PC-9 (cell line): Measurements from ENCODE around the gene CDK11B. TPM values are rescaled to one million over a fixed set of nuclear protein-coding genes. Genes with fewer than 3 reads are reported as not detected.

Source experiments
- BruUV-seq: library from RNA; stranded (reverse); fragments of 400-500 nt; replicated peaks from 2 replicates; lab custom pipeline; 2021; lab: Mats Ljungman, UMichigan
- CTCF ChIA-PET: fragments of 300-600 bp; sonication (Branson Sonifier 250); formaldehyde crosslinking; loops from one replicate; lab custom pipeline; 2022; ENCODE audit warnings: antibody characterized with exemption; lab: Charles Lee
- POLR2A ChIA-PET: fragments of 300-600 bp; sonication (Branson Sonifier 250); formaldehyde crosslinking; loops from one replicate; lab custom pipeline; 2022; ENCODE audit warnings: antibody characterized with exemption; ENCODE audit not compliant: unreplicated experiment; lab: Charles Lee
- DNase-seq, 2 experiments: peaks; one replicate each; pipeline versions ENCODE4 v3.0.0 to v3.0.0-alpha.2; 2015 to 2022; ENCODE audit warnings: mixed read lengths in 1 of 2
- H2AFZ ChIP-seq: fragments of 200-600 bp; sonication (generic); 2 replicates; pipeline ENCODE4 v1.8.1; 2017; ENCODE audit warnings: antibody characterized with exemption
- H3F3A ChIP-seq: fragments of 200-600 bp; sonication (generic); 2 replicates; pipeline ENCODE4 v1.8.1; 2017; ENCODE audit warnings: antibody characterized with exemption, mild to moderate bottlenecking, low read depth; ENCODE audit not compliant: insufficient read depth
- H3K27ac ChIP-seq: fragments of 200-600 bp; sonication (generic); 2 replicates; pipeline ENCODE4 v1.6.1; 2016; ENCODE audit warnings: mixed run types
- H3K27me3 ChIP-seq: fragments of 200-600 bp; sonication (generic); 2 replicates; pipeline ENCODE4 v1.6.1; 2016; ENCODE audit warnings: low read depth, mixed run types; ENCODE audit not compliant: insufficient read depth
- H3K36me3 ChIP-seq: fragments of 200-600 bp; sonication (generic); 2 replicates; pipeline ENCODE4 v1.6.1; 2016; ENCODE audit warnings: low read depth, mixed run types
- H3K4me1 ChIP-seq: fragments of 200-600 bp; sonication (generic); replicated peaks from 2 replicates; pipeline ENCODE4 v1.6.1; 2016; ENCODE audit warnings: mixed run types; ENCODE audit not compliant: insufficient read depth
- H3K4me2 ChIP-seq: fragments of 200-600 bp; sonication (generic); 2 replicates; pipeline ENCODE4 v1.6.1; 2017; ENCODE audit warnings: mixed run types
- H3K4me3 ChIP-seq: fragments of 200-600 bp; sonication (generic); 2 replicates; pipeline ENCODE4 v1.6.1; 2016; ENCODE audit warnings: mixed run types
- H3K79me2 ChIP-seq: fragments of 200-600 bp; sonication (generic); 2 replicates; pipeline ENCODE4 v1.6.1; 2017; ENCODE audit warnings: low read depth, mixed run types
- H3K9me2 ChIP-seq: fragments of 200-600 bp; sonication (generic); 2 replicates; pipeline ENCODE4 v1.8.1; 2017; ENCODE audit warnings: mild to moderate bottlenecking; ENCODE audit not compliant: insufficient read depth
- H3K9me3 ChIP-seq: fragments of 200-600 bp; sonication (generic); 2 replicates; pipeline ENCODE4 v1.8.1; 2016; ENCODE audit warnings: low read depth; ENCODE audit not compliant: insufficient read depth
- H4K20me1 ChIP-seq: fragments of 200-600 bp; sonication (generic); 2 replicates; pipeline ENCODE4 v1.8.1; 2017; ENCODE audit not compliant: insufficient read depth
- EZH2 ChIP-seq: fragments of 200-600 bp; sonication (generic); IDR thresholded peaks from 2 replicates; pipeline ENCODE4 v1.8.0; 2017; ENCODE audit warnings: antibody characterized with exemption, low read depth
- intact Hi-C: fragments of 100-400 bp; cut with micrococcal nuclease; formaldehyde crosslinking; loops from one replicate; pipeline ENCODE4 v1.10.0; 2022; ENCODE audit not compliant: unreplicated experiment
- total RNA-seq: library from RNA; stranded (reverse); gene quantifications from 2 replicates; pipeline ENCODE4 v1.2.3, GENCODE V29; 2021
- TF ChIP-seq, protein P1 (sequence below): fragments of 200-600 bp; sonication (generic); conservative IDR thresholded peaks from 2 replicates; pipeline ENCODE4 v1.6.1; 2017; ENCODE audit warnings: mixed run types, antibody characterized with exemption, mild to moderate bottlenecking, moderate library complexity

Gene CDK11B
- total RNA-seq, 1 experiment from 2014 or later: 21.2 TPM

DNA sequence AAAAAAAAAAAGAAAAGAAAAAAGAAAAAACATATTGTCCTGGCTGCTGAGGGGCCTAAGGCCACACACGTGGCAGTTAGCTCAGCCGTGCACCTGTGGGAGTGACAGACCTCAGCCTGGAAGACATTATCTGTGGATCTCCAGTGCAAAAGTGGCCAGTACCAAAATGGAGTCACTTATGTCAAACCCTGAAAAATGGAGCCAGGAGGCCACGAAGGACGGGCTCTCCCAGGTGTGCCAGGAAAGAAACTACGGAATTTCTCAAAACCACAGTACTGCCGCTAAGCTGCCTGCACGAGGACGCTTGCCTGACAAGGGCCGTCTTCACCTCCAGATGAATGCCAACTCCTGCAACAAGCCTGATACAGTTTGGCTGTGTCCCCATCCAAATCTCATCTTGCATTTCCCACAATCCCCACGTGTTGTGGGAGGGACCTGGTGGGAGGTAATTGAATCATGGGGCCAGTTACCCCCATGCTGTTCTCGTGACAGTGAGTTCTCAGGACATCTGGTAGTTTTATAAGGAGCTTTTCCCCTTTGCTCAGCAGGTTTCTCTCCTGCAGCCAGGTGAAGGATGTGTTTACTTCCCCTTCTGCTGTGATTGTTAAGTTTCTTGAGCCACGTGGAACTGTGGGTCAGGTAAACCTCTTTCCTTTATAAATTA, 48.9 kb downstream of the CDK11B start:
- CTCF ChIA-PET: no interaction called here
- POLR2A ChIA-PET: interaction anchor here (0.6 kb wide), 1 partner anchor 283 kb away, joined by 3 read pairs; no protein-coding TSS in a partner anchor
- Histone ChIP-seq H4K20me1 (peaks cover 14% of the 10 kb centered on the region), H3K4me2 (no peak overlapping the region), H3K27me3 (no peaks in the 10 kb centered on the region), H3K9me2 (no peaks in the 10 kb centered on the region), H3K79me2 (peaks cover 19% of the 10 kb centered on the region), H3K4me3 (no peak overlapping the region), H2AFZ (no peak overlapping the region), H3K4me1 (peaks cover 13% of the 10 kb centered on the region), H3F3A (peaks cover 8% of the 10 kb centered on the region; the same call in 1 of the 2 replicates), H3K36me3 (no peaks in the 10 kb centered on the region), H3K27ac (no peak overlapping the region), H3K9me3 (no peaks in the 10 kb centered on the region)
- BruUV-seq: no TSS peak
- TF ChIP-seq EZH2: no peak
- TF ChIP-seq, protein P1, sequence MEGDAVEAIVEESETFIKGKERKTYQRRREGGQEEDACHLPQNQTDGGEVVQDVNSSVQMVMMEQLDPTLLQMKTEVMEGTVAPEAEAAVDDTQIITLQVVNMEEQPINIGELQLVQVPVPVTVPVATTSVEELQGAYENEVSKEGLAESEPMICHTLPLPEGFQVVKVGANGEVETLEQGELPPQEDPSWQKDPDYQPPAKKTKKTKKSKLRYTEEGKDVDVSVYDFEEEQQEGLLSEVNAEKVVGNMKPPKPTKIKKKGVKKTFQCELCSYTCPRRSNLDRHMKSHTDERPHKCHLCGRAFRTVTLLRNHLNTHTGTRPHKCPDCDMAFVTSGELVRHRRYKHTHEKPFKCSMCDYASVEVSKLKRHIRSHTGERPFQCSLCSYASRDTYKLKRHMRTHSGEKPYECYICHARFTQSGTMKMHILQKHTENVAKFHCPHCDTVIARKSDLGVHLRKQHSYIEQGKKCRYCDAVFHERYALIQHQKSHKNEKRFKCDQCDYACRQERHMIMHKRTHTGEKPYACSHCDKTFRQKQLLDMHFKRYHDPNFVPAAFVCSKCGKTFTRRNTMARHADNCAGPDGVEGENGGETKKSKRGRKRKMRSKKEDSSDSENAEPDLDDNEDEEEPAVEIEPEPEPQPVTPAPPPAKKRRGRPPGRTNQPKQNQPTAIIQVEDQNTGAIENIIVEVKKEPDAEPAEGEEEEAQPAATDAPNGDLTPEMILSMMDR: no peak
- DNase-seq: no peak
- intact Hi-C loops: no loop called here

DNA sequence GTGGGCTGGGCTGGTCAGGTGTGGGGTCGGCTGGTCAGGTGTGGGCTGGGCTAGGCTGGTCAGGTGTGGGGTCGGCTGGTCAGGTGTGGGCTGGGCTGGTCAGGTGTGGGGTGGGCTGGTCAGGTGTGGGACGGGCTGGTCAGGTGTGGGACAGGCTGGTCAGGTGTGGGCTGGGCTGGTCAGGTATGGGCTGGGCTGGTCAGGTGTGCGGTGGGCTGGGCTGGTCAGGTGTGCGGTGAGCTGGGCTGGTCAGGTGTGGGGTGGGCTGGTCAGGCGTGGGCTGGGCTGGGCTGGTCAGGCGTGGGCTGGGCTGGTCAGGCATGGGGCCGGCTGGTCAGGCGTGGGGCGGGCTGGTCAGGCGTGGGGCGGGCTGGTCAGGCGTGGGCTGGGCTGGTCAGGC, 52.6 kb downstream of the CDK11B start:
- Histone ChIP-seq H2AFZ (no peak overlapping the region), H3K9me2 (no peaks in the 10 kb centered on the region), H3K79me2 (no peaks in the 10 kb centered on the region), H3K9me3 (no peaks in the 10 kb centered on the region), H4K20me1 (peaks cover 5% of the 10 kb centered on the region; the same call in 1 of the 2 replicates), H3K36me3 (no peaks in the 10 kb centered on the region), H3K4me3 (no peak overlapping the region), H3K4me1 (no peaks in the 10 kb centered on the region), H3K27me3 (no peaks in the 10 kb centered on the region; the same call in 1 of the 2 replicates), H3F3A (peaks cover 16% of the 10 kb centered on the region; the same call in 1 of the 2 replicates), H3K4me2 (no peak overlapping the region), H3K27ac (no peak overlapping the region)
- BruUV-seq: no TSS peak
- DNase-seq: no peak
- CTCF ChIA-PET: no interaction called here
- intact Hi-C loops: no loop called here
- TF ChIP-seq EZH2: no peak
- TF ChIP-seq, protein P1: no peak
- POLR2A ChIA-PET: no interaction called here

DNA sequence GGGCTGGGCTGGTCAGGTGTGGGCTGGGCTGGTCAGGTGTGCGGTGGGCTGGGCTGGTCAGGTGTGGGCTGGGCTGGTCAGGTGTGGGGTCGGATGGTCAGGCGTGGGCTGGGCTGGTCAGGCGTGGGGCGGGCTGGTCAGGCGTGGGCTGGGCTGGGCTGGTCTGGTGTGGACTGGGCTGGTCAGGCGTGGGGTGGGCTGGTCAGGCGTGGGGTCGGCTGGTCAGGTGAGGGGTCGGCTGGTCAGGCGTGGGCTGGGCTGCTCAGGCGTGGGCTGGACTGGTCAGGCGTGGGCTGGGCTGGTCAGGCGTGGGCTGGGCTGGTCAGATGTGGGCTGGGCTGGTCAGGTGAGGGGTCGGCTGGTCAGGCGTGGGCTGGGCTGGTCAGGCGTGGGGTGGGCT, 53.1 kb downstream of the CDK11B start:
- H3K36me3 ChIP-seq: no peaks in the 10 kb centered on the region
- BruUV-seq: no TSS peak
- H3K4me2 ChIP-seq: no peak overlapping the region
- DNase-seq: no peak
- peaks cover 16% of the 10 kb centered on the region; the same call in 1 of the 2 replicates for H3F3A ChIP-seq
- no peaks in the 10 kb centered on the region for H3K9me2 ChIP-seq
- POLR2A ChIA-PET: no interaction called here
- no peaks in the 10 kb centered on the region for H4K20me1 ChIP-seq
- H3K79me2 ChIP-seq: no peaks in the 10 kb centered on the region
- no peak for TF ChIP-seq EZH2
- TF ChIP-seq, protein P1: no peak
- no peaks in the 10 kb centered on the region; the same call in 1 of the 2 replicates for H3K27me3 ChIP-seq
- H3K4me1 ChIP-seq: no peaks in the 10 kb centered on the region
- no peak overlapping the region for H3K4me3 ChIP-seq
- no peak overlapping the region for H2AFZ ChIP-seq
- CTCF ChIA-PET: no interaction called here
- no peak overlapping the region for H3K27ac ChIP-seq
- intact Hi-C loops: no loop called here
- H3K9me3 ChIP-seq: no peaks in the 10 kb centered on the region
